ENCODE results near the gene NEK6.

Gene NEK6

GRCh38 chr9:124342776-124343485 is 85.2 kb downstream of the NEK6 start:
- DNase-seq (ENCODE audit: low spot score), result peak; percentile 95

DNA sequence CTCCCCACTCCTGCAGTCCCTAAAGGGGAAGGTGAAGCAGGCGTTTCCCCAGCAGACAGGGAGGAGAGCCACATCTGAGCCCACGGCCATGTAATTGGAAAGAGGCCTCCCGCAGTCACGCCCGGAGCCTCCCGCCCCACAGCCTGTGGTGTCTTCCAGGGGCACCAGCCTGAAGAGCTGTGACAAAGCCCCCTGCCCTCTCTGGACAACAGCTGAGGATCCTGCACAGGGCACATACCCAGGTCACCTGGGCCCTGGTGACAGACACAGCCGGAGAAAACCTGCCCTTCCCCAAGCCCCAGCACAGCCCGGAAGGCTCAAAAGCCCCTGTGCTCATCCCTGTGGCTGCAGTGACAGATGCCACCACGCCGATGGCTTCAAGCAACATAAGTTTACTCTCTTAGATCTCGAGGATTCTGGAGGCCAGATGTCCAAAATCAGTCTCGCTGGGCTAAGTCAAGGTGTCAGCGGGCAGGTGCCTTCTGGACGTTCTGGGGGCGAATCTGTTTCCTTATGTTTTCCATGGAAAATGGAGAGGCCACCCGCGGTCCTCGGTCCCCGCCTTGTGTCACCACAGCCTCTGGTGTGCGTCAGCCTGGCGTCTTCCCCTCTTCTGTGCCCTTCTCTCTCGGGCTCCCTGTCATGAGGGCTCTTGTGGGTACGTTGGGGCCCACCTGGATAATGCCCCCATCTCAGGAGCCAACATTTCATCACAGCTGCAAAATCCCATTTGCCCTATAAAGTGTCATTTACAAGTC is 86.0 kb downstream of the NEK6 start:
- no peak for DNase-seq (ENCODE audit: low spot score)

GRCh38 chr9:124344291-124345050 is 86.7 kb downstream of the NEK6 start:
- no peak for DNase-seq (ENCODE audit: low spot score)

GRCh38 chr9:124345063-124345462 is 87.3 kb downstream of the NEK6 start:
- DNase-seq (ENCODE audit: low spot score), result no peak

DNA sequence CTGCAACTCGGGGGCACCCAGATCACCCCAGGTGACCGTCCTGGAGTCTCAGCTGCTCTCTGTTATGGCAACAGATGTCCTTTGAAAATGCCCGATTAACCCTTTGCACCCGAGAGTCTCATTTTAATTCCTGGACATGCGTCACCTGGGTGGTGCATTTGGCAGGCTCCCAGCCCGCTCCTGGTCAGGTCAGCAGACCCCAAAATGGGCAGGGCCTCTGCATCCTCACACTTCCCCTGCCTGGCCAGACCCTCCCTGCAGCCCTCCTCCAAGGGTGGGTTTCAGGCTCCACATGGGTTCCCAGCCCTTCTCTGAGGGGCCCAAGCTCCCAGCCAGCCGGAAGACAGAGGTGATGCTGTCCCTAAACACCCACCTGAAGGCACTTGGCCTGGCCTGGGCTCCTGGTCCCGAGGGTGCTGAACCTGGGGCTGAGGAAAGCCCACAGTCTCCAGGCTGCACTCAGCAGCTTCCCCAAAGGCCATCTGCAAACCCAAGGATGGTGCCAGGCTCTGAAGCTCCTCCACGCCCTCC is 88.1 kb downstream of the NEK6 start:
- no peak for DNase-seq (ENCODE audit: low spot score)

DNA sequence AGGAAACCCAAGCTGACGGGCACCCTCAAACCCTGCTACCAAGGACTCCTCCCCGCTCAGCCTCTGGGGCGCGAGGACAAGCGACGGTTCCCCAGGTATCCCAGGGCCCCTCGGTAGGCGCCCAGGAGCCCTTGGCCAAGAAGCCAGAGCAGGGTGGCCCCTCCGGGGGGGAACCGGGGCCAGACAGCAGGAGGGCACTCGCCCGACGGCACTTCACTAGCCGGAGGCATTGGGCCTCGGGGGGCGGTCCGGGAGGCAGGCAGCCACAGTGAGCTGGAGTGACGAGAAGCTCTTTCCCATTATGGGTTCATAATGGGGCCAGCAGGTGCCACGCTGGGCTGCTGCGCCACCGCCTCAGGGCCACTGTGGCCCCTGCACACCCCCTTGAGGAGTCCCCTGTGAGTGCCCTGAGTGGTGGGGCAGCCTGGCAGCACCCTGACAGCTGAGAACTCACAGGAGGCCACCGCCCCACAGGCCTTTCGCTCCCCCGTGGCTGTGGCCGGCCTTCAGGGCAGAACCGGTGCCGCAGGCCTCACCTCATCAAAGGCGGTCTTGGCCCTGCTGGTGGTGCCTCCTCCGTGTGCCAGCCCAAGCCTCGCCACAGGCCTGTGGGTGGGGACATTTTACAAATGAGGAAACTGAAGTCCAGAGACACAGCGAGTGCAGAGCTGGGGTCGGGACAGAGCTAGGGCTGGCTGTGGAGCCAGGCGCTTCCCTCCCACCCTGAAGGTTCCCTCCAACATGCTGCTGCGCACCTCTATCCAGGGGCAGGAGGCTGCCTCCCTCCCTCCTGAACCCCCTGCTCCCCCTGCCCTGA is 88.8 kb downstream of the NEK6 start:
- DNase-seq (ENCODE audit: low spot score), result no peak

- DNase-seq (ENCODE audit: low spot score), result no peak
Measured at GRCh38 chr9:124347206-124347967, 89.6 kb downstream of the NEK6 start.

GRCh38 chr9:124347968-124348358 is 90.2 kb downstream of the NEK6 start:
- DNase-seq (ENCODE audit: low spot score), result no peak

GRCh38 chr9:124348363-124348762 is 90.6 kb downstream of the NEK6 start:
- no peak for DNase-seq (ENCODE audit: low spot score)

- no peak for DNase-seq (ENCODE audit: low spot score)
Measured at GRCh38 chr9:124348831-124349230, 91.1 kb downstream of the NEK6 start.

- DNase-seq (ENCODE audit: low spot score), result no peak
Measured at GRCh38 chr9:124349267-124349666, 91.5 kb downstream of the NEK6 start.

DNA sequence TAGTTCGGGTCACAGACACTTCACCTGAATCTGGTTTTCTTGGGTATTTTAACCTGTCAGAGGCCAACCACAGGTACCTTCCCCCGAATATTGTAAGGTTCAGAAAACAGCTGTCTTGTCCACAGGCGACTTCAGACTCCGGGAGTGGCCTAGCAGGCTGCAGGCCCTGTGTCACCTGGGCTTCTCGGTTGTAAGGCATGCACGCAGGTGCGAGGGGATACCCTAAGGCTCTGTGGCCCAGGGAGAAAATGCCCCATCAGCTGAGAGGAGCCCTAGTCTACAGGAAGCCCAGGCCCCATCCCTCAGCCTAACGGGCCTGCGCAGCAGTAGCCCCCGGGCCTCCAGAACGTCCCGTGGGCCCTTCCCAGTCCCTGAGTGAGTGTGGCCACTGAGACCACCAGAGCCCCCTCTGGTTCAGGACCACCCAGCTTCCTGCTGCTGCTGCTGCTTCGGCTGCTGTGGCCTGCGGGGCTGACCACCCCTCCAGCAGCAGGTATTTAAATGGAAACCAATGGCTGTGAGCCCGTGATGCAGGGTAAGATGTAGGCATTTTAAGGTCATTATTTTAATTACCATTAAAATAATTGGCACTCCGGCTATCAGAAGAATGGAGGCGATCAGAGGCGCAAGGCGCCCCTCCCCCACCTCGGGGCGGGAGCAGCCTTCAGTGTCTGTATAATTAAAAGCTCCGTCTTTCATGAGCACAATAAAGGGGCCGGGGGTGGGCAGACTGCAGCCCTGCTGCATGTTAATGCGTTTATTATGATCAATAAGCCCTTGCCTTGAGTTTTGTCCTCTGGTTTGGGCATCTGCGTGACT is 92.1 kb downstream of the NEK6 start:
- DNase-seq (ENCODE audit: low spot score), result no peak

DNA sequence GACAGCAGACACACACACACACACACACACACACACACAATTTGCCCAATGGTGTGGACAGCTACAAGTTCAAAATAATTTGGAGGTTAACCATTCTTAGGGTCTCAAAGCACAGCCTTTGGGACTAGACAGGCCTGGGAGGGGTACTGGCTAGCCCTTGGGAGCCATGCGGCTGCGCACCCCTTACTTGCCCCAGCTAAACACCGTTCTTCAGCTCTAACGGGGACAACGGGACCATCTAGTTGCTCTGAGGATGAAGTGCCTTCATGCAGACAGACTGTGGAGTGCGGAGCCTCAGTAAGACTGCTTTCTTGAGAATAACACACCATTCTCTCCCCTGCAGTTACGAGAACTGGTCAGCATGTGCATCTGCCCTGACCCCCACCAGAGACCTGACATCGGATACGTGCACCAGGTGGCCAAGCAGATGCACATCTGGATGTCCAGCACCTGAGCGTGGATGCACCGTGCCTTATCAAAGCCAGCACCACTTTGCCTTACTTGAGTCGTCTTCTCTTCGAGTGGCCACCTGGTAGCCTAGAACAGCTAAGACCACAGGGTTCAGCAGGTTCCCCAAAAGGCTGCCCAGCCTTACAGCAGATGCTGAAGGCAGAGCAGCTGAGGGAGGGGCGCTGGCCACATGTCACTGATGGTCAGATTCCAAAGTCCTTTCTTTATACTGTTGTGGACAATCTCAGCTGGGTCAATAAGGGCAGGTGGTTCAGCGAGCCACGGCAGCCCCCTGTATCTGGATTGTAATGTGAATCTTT is 92.9 kb downstream of the NEK6 start:
- no peak for DNase-seq (ENCODE audit: low spot score)

DNA sequence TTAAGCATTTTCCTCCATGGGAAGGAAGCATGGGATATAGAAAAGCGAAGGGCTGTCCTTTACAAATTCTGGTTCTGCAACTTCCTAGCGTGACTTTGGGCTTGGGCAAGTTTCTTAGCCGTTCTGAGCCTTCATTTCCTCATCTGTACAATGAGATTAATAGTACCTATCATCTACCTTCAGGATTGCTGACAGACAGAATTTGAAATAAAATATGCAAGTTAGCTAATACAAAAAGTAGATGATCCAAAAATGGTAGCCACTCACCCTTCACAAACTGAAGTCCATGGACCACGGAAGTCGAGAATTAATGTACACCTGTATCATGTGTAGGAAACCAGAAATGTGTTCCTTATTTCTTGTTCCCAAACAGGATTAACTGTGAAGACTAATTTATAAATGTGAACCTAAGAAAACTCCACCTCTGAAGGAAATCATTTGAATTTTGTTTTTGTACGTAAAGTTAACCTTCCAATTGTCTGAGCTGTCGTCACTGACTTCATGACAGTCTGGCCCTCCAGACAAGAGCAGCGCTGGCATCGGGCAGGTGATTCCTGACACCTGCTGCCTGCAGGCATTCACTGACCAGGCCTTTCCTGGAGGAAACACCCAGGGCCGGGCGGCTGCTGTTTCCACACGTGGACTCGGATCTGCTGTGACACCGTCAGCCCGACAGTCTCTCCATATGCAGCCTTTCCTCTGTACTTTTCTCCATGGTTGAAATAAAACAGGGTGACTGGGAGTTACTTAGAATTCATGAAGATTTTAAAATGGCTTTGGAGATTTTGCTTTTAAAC is 94.1 kb downstream of the NEK6 start:
- DNase-seq (ENCODE audit: low spot score), result no peak

DNA sequence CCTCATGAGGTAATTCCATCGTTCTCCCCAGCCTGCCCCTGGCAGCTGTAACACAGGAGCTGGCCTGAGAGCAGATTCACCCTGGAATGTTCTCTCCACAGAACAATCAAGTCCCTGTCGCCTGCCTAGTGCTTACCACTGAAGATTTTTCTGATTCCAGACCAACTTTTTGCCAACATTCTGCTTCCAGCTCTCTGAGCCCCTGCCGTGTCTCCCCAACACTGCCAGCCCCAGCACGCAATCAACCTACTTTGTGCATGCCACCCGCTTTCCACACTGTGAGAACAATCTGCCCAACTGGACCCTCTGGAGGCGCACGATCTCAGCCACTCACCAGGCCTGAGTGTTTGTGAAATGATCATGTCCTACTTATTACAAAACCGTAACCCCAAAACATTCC is 94.9 kb downstream of the NEK6 start:
- DNase-seq (ENCODE audit: low spot score), result no peak

- no peak for DNase-seq (ENCODE audit: low spot score)
Measured at GRCh38 chr9:124353166-124353768, 95.5 kb downstream of the NEK6 start.

- peak; percentile 40 for DNase-seq (ENCODE audit: low spot score)
Measured at GRCh38 chr9:124353811-124354274, 96.1 kb downstream of the NEK6 start.

All from AG20443 (cell line).